ENCODE data around the gene ARPC2. TPM values are rescaled to one million over a fixed set of nuclear protein-coding genes. Genes with fewer than 3 reads are reported as not detected.

The ARPC2 gene
- polyA plus RNA-seq, 1 donor from 2014 or later, result 862 TPM

- Mint-ChIP-seq H3K4me1 (peaks cover 11 to 24% (median 15%) of the 10 kb centered on the region in 3 donors), H3K9me3 (no peaks in the 10 kb centered on the region), H3K4me3 (no peak overlapping the region), H3K36me3 (no peaks in the 10 kb centered on the region), H3K27me3 (no peaks in the 10 kb centered on the region), H3K27ac (peak overlapping the region in 1 of 3 donors; percentile 65)
These were observed 38.5 kb downstream of the ARPC2 start for GRCh38 chr2:218255446-218255845.

- H3K9me3 Mint-ChIP-seq, result no peaks in the 10 kb centered on the region
- peaks cover 18 to 33% (median 21%) of the 10 kb centered on the region in 3 donors for H3K4me1 Mint-ChIP-seq
- H3K36me3 Mint-ChIP-seq, result peaks cover 1% of the 10 kb centered on the region
- H3K27ac Mint-ChIP-seq, result peak overlapping the region; percentile 65 to 98 (median 90)
- H3K27me3 Mint-ChIP-seq, result no peaks in the 10 kb centered on the region
- peak overlapping the region in 1 of 4 donors; percentile 75 for H3K4me3 Mint-ChIP-seq
These were observed 39.8 kb downstream of the ARPC2 start for GRCh38 chr2:218256612-218257350.

GRCh38 chr2:218257390-218257981, 40.5 kb downstream of the ARPC2 start:
- Mint-ChIP-seq H3K27ac (peak overlapping the region; percentile 88 to 98 (median 90)), H3K36me3 (peaks cover 1% of the 10 kb centered on the region), H3K9me3 (no peaks in the 10 kb centered on the region), H3K27me3 (no peaks in the 10 kb centered on the region), H3K4me3 (peak overlapping the region in 3 of 4 donors; percentile 35 to 82 (median 75)), H3K4me1 (peaks cover 18 to 35% (median 21%) of the 10 kb centered on the region in 3 donors)

GRCh38 chr2:218259099-218259961, 42.3 kb downstream of the ARPC2 start:
- Mint-ChIP-seq H3K4me1 (peaks cover 20 to 38% (median 28%) of the 10 kb centered on the region in 3 donors), H3K27me3 (no peaks in the 10 kb centered on the region), H3K9me3 (no peaks in the 10 kb centered on the region), H3K36me3 (peaks cover 1% of the 10 kb centered on the region), H3K27ac (peak overlapping the region; percentile 54 to 98 (median 84)), H3K4me3 (peak overlapping the region in 2 of 4 donors; percentile 70 to 86)

- Mint-ChIP-seq H3K27me3 (no peaks in the 10 kb centered on the region), H3K9me3 (no peaks in the 10 kb centered on the region), H3K4me3 (no peak overlapping the region), H3K4me1 (peaks cover 20 to 38% (median 28%) of the 10 kb centered on the region in 3 donors), H3K27ac (peak overlapping the region in 2 of 3 donors; percentile 54 to 84), H3K36me3 (peaks cover 1% of the 10 kb centered on the region)
These were observed 43.2 kb downstream of the ARPC2 start for GRCh38 chr2:218260166-218260565.

- H3K27me3 Mint-ChIP-seq, result no peaks in the 10 kb centered on the region
- peak within 1 kb of the TSS in 3 of 4 donors; percentile 7 to 87 (median 83) for H3K4me3 Mint-ChIP-seq
- H3K27ac Mint-ChIP-seq, result peak within 1 kb of the TSS; percentile 54 to 98 (median 84)
- peaks cover 20 to 39% (median 28%) of the 10 kb centered on the region in 3 donors for H3K4me1 Mint-ChIP-seq
- peaks cover 1% of the 10 kb centered on the region for H3K36me3 Mint-ChIP-seq
- H3K9me3 Mint-ChIP-seq, result no peaks in the 10 kb centered on the region
These were observed 43.9 kb downstream of the ARPC2 start, which contains the start of gene GPBAR1 for GRCh38 chr2:218260742-218261422. Gene GPBAR1 (plus strand): TSS chr2:218261015. CDS start chr2:218262725, 1,710 bp downstream.

GRCh38 chr2:218261423-218262236, 44.6 kb downstream of the ARPC2 start:
- H3K27ac Mint-ChIP-seq, result peak overlapping the region; percentile 49 to 76 (median 65)
- H3K4me3 Mint-ChIP-seq, result peak overlapping the region in 3 of 4 donors; percentile 7 to 87 (median 83)
- H3K9me3 Mint-ChIP-seq, result no peaks in the 10 kb centered on the region
- peaks cover 1% of the 10 kb centered on the region for H3K36me3 Mint-ChIP-seq
- H3K4me1 Mint-ChIP-seq, result peaks cover 22 to 41% (median 28%) of the 10 kb centered on the region in 3 donors
- H3K27me3 Mint-ChIP-seq, result no peaks in the 10 kb centered on the region

GRCh38 chr2:218262237-218262600, 45.2 kb downstream of the ARPC2 start:
- no peaks in the 10 kb centered on the region for H3K9me3 Mint-ChIP-seq
- H3K4me3 Mint-ChIP-seq, result no peak overlapping the region
- H3K27me3 Mint-ChIP-seq, result no peaks in the 10 kb centered on the region
- H3K27ac Mint-ChIP-seq, result no peak overlapping the region
- peaks cover 20 to 39% (median 27%) of the 10 kb centered on the region in 3 donors for H3K4me1 Mint-ChIP-seq
- H3K36me3 Mint-ChIP-seq, result peaks cover 1% of the 10 kb centered on the region

GRCh38 chr2:218262631-218263586, 45.9 kb downstream of the ARPC2 start:
- Mint-ChIP-seq H3K4me1 (peaks cover 16 to 36% (median 24%) of the 10 kb centered on the region in 3 donors), H3K27ac (peak overlapping the region in 1 of 3 donors; percentile 47), H3K36me3 (peaks cover 1% of the 10 kb centered on the region)

GRCh38 chr2:218263817-218264641, 47.0 kb downstream of the ARPC2 start:
- Mint-ChIP-seq H3K9me3 (no peaks in the 10 kb centered on the region), H3K27ac (peak overlapping the region in 2 of 3 donors; percentile 51 to 53), H3K36me3 (peaks cover 1% of the 10 kb centered on the region), H3K4me3 (peak overlapping the region in 1 of 4 donors; percentile 57), H3K4me1 (peaks cover 16 to 32% (median 24%) of the 10 kb centered on the region in 3 donors), H3K27me3 (no peaks in the 10 kb centered on the region)

More at GRCh38 chr2:218262631-218263586, 45.9 kb downstream of the ARPC2 start:
- H3K4me3 Mint-ChIP-seq, result peak overlapping the region in 1 of 4 donors; percentile 45
- no peaks in the 10 kb centered on the region for H3K27me3 Mint-ChIP-seq
- H3K9me3 Mint-ChIP-seq, result no peaks in the 10 kb centered on the region

GRCh38 chr2:218264773-218265561, 48.0 kb downstream of the ARPC2 start:
- peak overlapping the region in 1 of 4 donors; percentile 63 for H3K4me3 Mint-ChIP-seq
- H3K36me3 Mint-ChIP-seq, result peaks cover 1% of the 10 kb centered on the region
- H3K4me1 Mint-ChIP-seq, result peaks cover 16 to 30% (median 21%) of the 10 kb centered on the region in 3 donors
- no peaks in the 10 kb centered on the region for H3K9me3 Mint-ChIP-seq
- H3K27ac Mint-ChIP-seq, result no peak overlapping the region
- peaks cover 2% of the 10 kb centered on the region for H3K27me3 Mint-ChIP-seq
